H9 (cell line): ENCODE results near the gene PARL. TPM values are rescaled to one million over a fixed set of nuclear protein-coding genes. Genes with fewer than 3 reads are reported as not detected.

ENCODE experiments used
- DNase-seq: peaks from one replicate; pipeline ENCODE4 v3.0.0-alpha.2; 2017
- H2AFZ ChIP-seq: one replicate; pipeline ENCODE4 v1.6.1; 2013; ENCODE audit warnings: mild to moderate bottlenecking, low read length, control low read depth, moderate library complexity
- H2AK5ac ChIP-seq: 2 replicates; pipeline ENCODE4 v1.6.1; 2013; ENCODE audit warnings: low read length, control low read depth, mixed read lengths; ENCODE audit not compliant: insufficient read length
- H2BK120ac ChIP-seq: one replicate; pipeline ENCODE4 v1.6.1; 2013; ENCODE audit warnings: low read depth, mild to moderate bottlenecking, low read length, control low read depth, inconsistent platforms; ENCODE audit not compliant: poor library complexity, severe bottlenecking
- H2BK12ac ChIP-seq: 2 replicates; pipeline ENCODE4 v1.6.1; 2013; ENCODE audit warnings: low read length, control low read depth, mixed read lengths, low read depth; ENCODE audit not compliant: insufficient read length
- H2BK15ac ChIP-seq: 2 replicates; pipeline ENCODE4 v1.6.1; 2013; ENCODE audit warnings: low read depth, low read length, control low read depth
- H2BK20ac ChIP-seq: one replicate; pipeline ENCODE4 v1.6.1; 2013; ENCODE audit warnings: low read depth, mild to moderate bottlenecking, low read length, control low read depth, inconsistent platforms; ENCODE audit not compliant: poor library complexity, severe bottlenecking
- H2BK5ac ChIP-seq: 2 replicates; pipeline ENCODE4 v1.6.1; 2013; ENCODE audit warnings: low read length, control low read depth, mixed read lengths; ENCODE audit not compliant: insufficient read length
- H3K14ac ChIP-seq: 2 replicates; pipeline ENCODE4 v1.6.1; 2013; ENCODE audit warnings: low read length, control low read depth; ENCODE audit not compliant: insufficient read depth
- H3K18ac ChIP-seq: 2 replicates; pipeline ENCODE4 v1.6.1; 2013; ENCODE audit warnings: low read depth, mild to moderate bottlenecking, mixed read lengths, low read length, control low read depth; ENCODE audit not compliant: insufficient read length
- H3K23ac ChIP-seq: 2 replicates; pipeline ENCODE4 v1.6.1; 2013; ENCODE audit warnings: low read length, control low read depth, mixed read lengths, low read depth; ENCODE audit not compliant: insufficient read length
- H3K23me2 ChIP-seq: 2 replicates; pipeline ENCODE4 v1.6.1; 2013; ENCODE audit warnings: low read depth, mild to moderate bottlenecking, mixed read lengths, low read length, control low read depth; ENCODE audit not compliant: insufficient read length, poor library complexity, severe bottlenecking
- H3K27ac ChIP-seq: 2 replicates; pipeline ENCODE4 v1.5.1; 2013; ENCODE audit warnings: low read length, control low read depth, mixed read lengths, low read depth; ENCODE audit not compliant: insufficient read length
- H3K27me3 ChIP-seq: 2 replicates; pipeline ENCODE4 v1.6.1; 2013; ENCODE audit warnings: low read length, control low read depth, inconsistent platforms; ENCODE audit not compliant: insufficient read depth
- H3K4ac ChIP-seq: 2 replicates; pipeline ENCODE4 v1.6.1; 2013; ENCODE audit warnings: low read depth, mild to moderate bottlenecking, control low read depth, inconsistent platforms, low read length, moderate library complexity
- H3K4me1 ChIP-seq: 2 replicates; pipeline ENCODE4 v1.6.1; 2013; ENCODE audit warnings: low read length, control low read depth, inconsistent platforms; ENCODE audit not compliant: insufficient read depth
- H3K4me2 ChIP-seq: 2 replicates; pipeline ENCODE4 v1.6.1; 2013; ENCODE audit warnings: low read length, control low read depth, mixed read lengths; ENCODE audit not compliant: insufficient read length, insufficient read depth
- H3K56ac ChIP-seq: 2 replicates; pipeline ENCODE4 v1.6.1; 2013; ENCODE audit warnings: low read depth, mild to moderate bottlenecking, mixed read lengths, low read length, control low read depth; ENCODE audit not compliant: insufficient read length
- H3K79me1 ChIP-seq: 2 replicates; pipeline ENCODE4 v1.6.1; 2013; ENCODE audit warnings: low read depth, mild to moderate bottlenecking, moderate library complexity, low read length, control low read depth, inconsistent platforms; ENCODE audit not compliant: insufficient read depth, poor library complexity, severe bottlenecking
- H3K79me2 ChIP-seq: 2 replicates; pipeline ENCODE4 v1.6.1; 2013; ENCODE audit warnings: low read length, control low read depth, inconsistent platforms; ENCODE audit not compliant: insufficient read depth
- H3K9ac ChIP-seq: 2 replicates; pipeline ENCODE4 v1.6.1; 2013; ENCODE audit warnings: low read length, control low read depth, mixed read lengths; ENCODE audit not compliant: insufficient read length; ENCODE audit errors: extremely low read depth
- H3K9me3 ChIP-seq: one replicate; pipeline ENCODE4 v1.6.1; 2013; ENCODE audit warnings: low read depth, low read length, inconsistent platforms; ENCODE audit not compliant: control insufficient read depth
- H3T11ph ChIP-seq: one replicate; pipeline ENCODE4 v1.6.1; 2013; ENCODE audit warnings: mild to moderate bottlenecking, low read length, control low read depth, inconsistent platforms
- H4K20me1 ChIP-seq: one replicate; pipeline ENCODE4 v1.6.1; 2013; ENCODE audit not compliant: control insufficient read depth, insufficient read length, insufficient read depth
- H4K5ac ChIP-seq: 2 replicates; pipeline ENCODE4 v1.6.1; 2013; ENCODE audit warnings: low read depth, mild to moderate bottlenecking, mixed read lengths, low read length, control low read depth; ENCODE audit not compliant: insufficient read length
- H4K8ac ChIP-seq: replicated peaks from 2 replicates; pipeline ENCODE4 v1.6.1; 2013; ENCODE audit warnings: low read length, control low read depth, mixed read lengths, low read depth; ENCODE audit not compliant: insufficient read length
- H4K91ac ChIP-seq: 2 replicates; pipeline ENCODE4 v1.6.1; 2013; ENCODE audit warnings: low read depth, mild to moderate bottlenecking, moderate library complexity, mixed read lengths, low read length, control low read depth; ENCODE audit not compliant: insufficient read length
- H3K27ac Mint-ChIP-seq, 3 experiments: 2 replicates in 2 of 3; 3 replicates in 1 of 3; pipeline ENCODE4 v1.8.0; 2020 to 2021; ENCODE audit warnings: mixed read lengths in 3 of 3, mild to moderate bottlenecking in 1 of 3, moderate library complexity in 1 of 3
- H3K27me3 Mint-ChIP-seq: 2 replicates; pipeline ENCODE4 v1.8.0; 2021; ENCODE audit warnings: low read depth, mild to moderate bottlenecking, moderate library complexity, mixed read lengths
- H3K36me3 Mint-ChIP-seq, 3 experiments: 2 replicates in 2 of 3; 3 replicates in 1 of 3; pipeline ENCODE4 v1.8.0; 2020 to 2021; ENCODE audit warnings: low read depth in 3 of 3, mixed read lengths in 3 of 3; ENCODE audit not compliant: insufficient read depth in 1 of 3
- H3K4me1 Mint-ChIP-seq, 2 experiments: 2 replicates each; pipeline ENCODE4 v1.8.0; 2020; ENCODE audit warnings: mixed read lengths in 2 of 2
- H3K4me3 Mint-ChIP-seq, 2 experiments: 2 replicates in 1 of 2; 3 replicates in 1 of 2; pipeline ENCODE4 v1.8.0; 2020 to 2021; ENCODE audit warnings: mild to moderate bottlenecking in 2 of 2, mixed read lengths in 2 of 2, moderate library complexity in 1 of 2
- H3K9me3 Mint-ChIP-seq, 2 experiments: 2 replicates in 1 of 2; 3 replicates in 1 of 2; pipeline ENCODE4 v1.8.0; 2020; ENCODE audit warnings: mild to moderate bottlenecking in 2 of 2, mixed read lengths in 2 of 2, moderate library complexity in 1 of 2
- CTCF ChIP-seq: fragments of 200-600 bp; sonication (generic); conservative IDR thresholded peaks from 3 replicates; pipeline ENCODE4 v1.8.0; 2021; ENCODE audit warnings: antibody characterized with exemption, mild to moderate bottlenecking
- WGBS: extraction: QIAGEN DNeasy Blood & Tissue Kit; methylation state at CpG from one replicate; pipeline ENCODE4 v1.1.7; 2013; ENCODE audit warnings: missing lambda C conversion rate, low lambda C conversion rate, mixed read lengths; ENCODE audit not compliant: insufficient read length; ENCODE audit errors: extremely low coverage; 5-methylcytosine and 5-hydroxymethylcytosine counted together
- total RNA-seq: library from RNA; stranded (reverse); gene quantifications from 2 replicates; pipeline ENCODE4 v1.2.1, GENCODE V29; 2021

The PARL gene
- total RNA-seq, 1 experiment from 2014 or later: 94.5 TPM

- H4K20me1 ChIP-seq: no peaks in the 10 kb centered on the region
These were observed 10.8 kb downstream of the PARL start for GRCh38 chr3:183873914-183874313.

More at GRCh38 chr3:183873914-183874313, 10.8 kb downstream of the PARL start:
- Histone ChIP-seq H2AK5ac (no peak overlapping the region), H3K27me3 (no peaks in the 10 kb centered on the region), H4K8ac (no peak overlapping the region), H3K4me2 (no peak overlapping the region), H3K4ac (no peak overlapping the region), H2AFZ (no peak overlapping the region), H3K9ac (no peak overlapping the region), H3K79me2 (peaks cover 15% of the 10 kb centered on the region; the same call in 1 of the 2 replicates), H3T11ph (no peak overlapping the region), H2BK120ac (no peak overlapping the region), H3K23me2 (no peaks in the 10 kb centered on the region), H3K18ac (no peak overlapping the region), H3K9me3 (no peaks in the 10 kb centered on the region), H2BK12ac (no peak overlapping the region), H2BK20ac (no peak overlapping the region), H4K91ac (no peak overlapping the region), H3K14ac (no peak overlapping the region), H3K79me1 (peaks cover 7% of the 10 kb centered on the region), H4K5ac (no peak overlapping the region), H3K23ac (no peak overlapping the region), H2BK5ac (no peak overlapping the region), H3K4me1 (peaks cover 2% of the 10 kb centered on the region; the same call in 1 of the 2 replicates), H2BK15ac (no peak overlapping the region), H3K27ac (no peak overlapping the region), H3K56ac (no peak overlapping the region)
- no peak for DNase-seq
- Mint-ChIP-seq H3K27ac (peak overlapping the region in 1 of 3 experiments; percentile 29; a peak in 1 of 7 replicates), H3K36me3 (peaks cover 8 to 14% (median 11%) of the 10 kb centered on the region in 3 experiments; a peak in 6 of 7 replicates), H3K4me1 (peaks cover 10 to 13% of the 10 kb centered on the region in 2 experiments), H3K9me3 (no peaks in the 10 kb centered on the region), H3K4me3 (no peak overlapping the region), H3K27me3 (no peaks in the 10 kb centered on the region)
- TF ChIP-seq CTCF: no peak
- no CpG with 5 or more reads among the region's 3 CpGs for WGBS
